ENCODE measurements around the gene IQCB1. TPM values are rescaled to one million over a fixed set of nuclear protein-coding genes. Genes with fewer than 3 reads are reported as not detected.
A peak's percentile ranks its signal among the peaks of the same experiment; 100 is the strongest.
"Not testable (repeated sequence)": the region's sequence is repeated elsewhere in the genome, so short reads cannot be mapped to it uniquely, and the experiment has no call there.

IQCB1 gene
- total RNA-seq, 1 donor = 58.9 TPM

- H3K27me3 ChIP-seq (ENCODE audit: insufficient read depth, low read length) = no peaks in the 10 kb centered on the region
- no peaks in the 10 kb centered on the region for H3K9me3 ChIP-seq (ENCODE audit: low read depth, low read length)
Observed at GRCh38 chr3:121781611-121782010, 53.2 kb downstream of the IQCB1 start.

GRCh38 chr3:121775095-121775494 is 59.8 kb downstream of the IQCB1 start:
- not testable (repeated sequence) for H3K9me3 ChIP-seq (ENCODE audit: low read depth, low read length); H3K4me3 ChIP-seq (ENCODE audit: low read length); H3K4me1 ChIP-seq (ENCODE audit: insufficient read depth, low read length); H3K27me3 ChIP-seq (ENCODE audit: insufficient read depth, low read length)

More at GRCh38 chr3:121781611-121782010, 53.2 kb downstream of the IQCB1 start:
- H3K4me3 ChIP-seq (ENCODE audit: low read length) = no peak overlapping the region
- no peaks in the 10 kb centered on the region for H3K4me1 ChIP-seq (ENCODE audit: insufficient read depth, low read length)

- Histone ChIP-seq H3K4me1 (ENCODE audit: insufficient read depth, low read length) (no peaks in the 10 kb centered on the region), H3K27me3 (ENCODE audit: insufficient read depth, low read length) (no peaks in the 10 kb centered on the region), H3K9me3 (ENCODE audit: low read depth, low read length) (no peaks in the 10 kb centered on the region), H3K4me3 (ENCODE audit: low read length) (no peak overlapping the region)
Observed at GRCh38 chr3:121769246-121769645, 65.6 kb downstream of the IQCB1 start.

- Histone ChIP-seq H3K9me3 (ENCODE audit: low read depth, low read length) (no peaks in the 10 kb centered on the region), H3K27me3 (ENCODE audit: insufficient read depth, low read length) (no peaks in the 10 kb centered on the region), H3K4me3 (ENCODE audit: low read length) (no peak overlapping the region), H3K4me1 (ENCODE audit: insufficient read depth, low read length) (no peaks in the 10 kb centered on the region)
Observed at GRCh38 chr3:121768452-121768851, 66.4 kb downstream of the IQCB1 start.

GRCh38 chr3:121759541-121760202 is 75.2 kb downstream of the IQCB1 start:
- no peak overlapping the region for H3K4me3 ChIP-seq (ENCODE audit: low read length)
- H3K27me3 ChIP-seq (ENCODE audit: insufficient read depth, low read length) = no peaks in the 10 kb centered on the region
- no peaks in the 10 kb centered on the region for H3K4me1 ChIP-seq (ENCODE audit: insufficient read depth, low read length)
- no peaks in the 10 kb centered on the region for H3K9me3 ChIP-seq (ENCODE audit: low read depth, low read length)

- H3K4me1 ChIP-seq (ENCODE audit: insufficient read depth, low read length) = no peaks in the 10 kb centered on the region
- H3K27me3 ChIP-seq (ENCODE audit: insufficient read depth, low read length) = no peaks in the 10 kb centered on the region
- H3K9me3 ChIP-seq (ENCODE audit: low read depth, low read length) = no peaks in the 10 kb centered on the region
- H3K4me3 ChIP-seq (ENCODE audit: low read length) = no peak overlapping the region
Observed at GRCh38 chr3:121758727-121759450, 76.0 kb downstream of the IQCB1 start.

GRCh38 chr3:121757812-121758545 is 76.9 kb downstream of the IQCB1 start:
- no peaks in the 10 kb centered on the region for H3K9me3 ChIP-seq (ENCODE audit: low read depth, low read length)
- H3K4me3 ChIP-seq (ENCODE audit: low read length) = no peak overlapping the region
- H3K4me1 ChIP-seq (ENCODE audit: insufficient read depth, low read length) = no peaks in the 10 kb centered on the region
- no peaks in the 10 kb centered on the region for H3K27me3 ChIP-seq (ENCODE audit: insufficient read depth, low read length)

- H3K9me3 ChIP-seq (ENCODE audit: low read depth, low read length) = no peaks in the 10 kb centered on the region
- H3K4me1 ChIP-seq (ENCODE audit: insufficient read depth, low read length) = no peaks in the 10 kb centered on the region
- H3K4me3 ChIP-seq (ENCODE audit: low read length) = no peak overlapping the region
- no peaks in the 10 kb centered on the region for H3K27me3 ChIP-seq (ENCODE audit: insufficient read depth, low read length)
Observed at GRCh38 chr3:121757087-121757811, 77.6 kb downstream of the IQCB1 start.

GRCh38 chr3:121752772-121753171 is 82.1 kb downstream of the IQCB1 start:
- Histone ChIP-seq H3K4me3 (ENCODE audit: low read length) (no peak overlapping the region), H3K27me3 (ENCODE audit: insufficient read depth, low read length) (no peaks in the 10 kb centered on the region), H3K4me1 (ENCODE audit: insufficient read depth, low read length) (peaks cover 16% of the 10 kb centered on the region), H3K9me3 (ENCODE audit: low read depth, low read length) (no peaks in the 10 kb centered on the region)

- no peaks in the 10 kb centered on the region for H3K9me3 ChIP-seq (ENCODE audit: low read depth, low read length)
- peaks cover 16% of the 10 kb centered on the region for H3K4me1 ChIP-seq (ENCODE audit: insufficient read depth, low read length)
- H3K27me3 ChIP-seq (ENCODE audit: insufficient read depth, low read length) = no peaks in the 10 kb centered on the region
- no peak overlapping the region for H3K4me3 ChIP-seq (ENCODE audit: low read length)
Observed at GRCh38 chr3:121752261-121752660, 82.6 kb downstream of the IQCB1 start.

GRCh38 chr3:121750087-121750415 is 84.8 kb downstream of the IQCB1 start:
- no peaks in the 10 kb centered on the region for H3K27me3 ChIP-seq (ENCODE audit: insufficient read depth, low read length)
- H3K4me1 ChIP-seq (ENCODE audit: insufficient read depth, low read length) = peaks cover 16% of the 10 kb centered on the region
- H3K9me3 ChIP-seq (ENCODE audit: low read depth, low read length) = no peaks in the 10 kb centered on the region
- H3K4me3 ChIP-seq (ENCODE audit: low read length) = peak overlapping the region; percentile 84

- no peaks in the 10 kb centered on the region for H3K27me3 ChIP-seq (ENCODE audit: insufficient read depth, low read length)
- peak within 1 kb of the TSS; percentile 84 for H3K4me3 ChIP-seq (ENCODE audit: low read length)
- peaks cover 16% of the 10 kb centered on the region for H3K4me1 ChIP-seq (ENCODE audit: insufficient read depth, low read length)
- no peaks in the 10 kb centered on the region for H3K9me3 ChIP-seq (ENCODE audit: low read depth, low read length)
Observed at GRCh38 chr3:121749276-121750086, 85.4 kb downstream of the IQCB1 start, which contains the start of gene GOLGB1. GOLGB1 (minus strand) TSS chr3:121749741; CDS start chr3:121730971, 18,770 bp downstream.

GRCh38 chr3:121748680-121749275 is 86.1 kb downstream of the IQCB1 start:
- H3K4me1 ChIP-seq (ENCODE audit: insufficient read depth, low read length) = peaks cover 16% of the 10 kb centered on the region
- H3K27me3 ChIP-seq (ENCODE audit: insufficient read depth, low read length) = no peaks in the 10 kb centered on the region
- no peaks in the 10 kb centered on the region for H3K9me3 ChIP-seq (ENCODE audit: low read depth, low read length)
- H3K4me3 ChIP-seq (ENCODE audit: low read length) = peak overlapping the region; percentile 84

- H3K27me3 ChIP-seq (ENCODE audit: insufficient read depth, low read length) = no peaks in the 10 kb centered on the region
- no peak overlapping the region for H3K4me3 ChIP-seq (ENCODE audit: low read length)
- H3K4me1 ChIP-seq (ENCODE audit: insufficient read depth, low read length) = peaks cover 16% of the 10 kb centered on the region
- no peaks in the 10 kb centered on the region for H3K9me3 ChIP-seq (ENCODE audit: low read depth, low read length)
Observed at GRCh38 chr3:121747976-121748375, 86.9 kb downstream of the IQCB1 start.
